ENCODE data around the gene CFAP74. TPM values are rescaled to one million over a fixed set of nuclear protein-coding genes. Genes with fewer than 3 reads are reported as not detected.

Gene CFAP74
- total and polyA plus RNA-seq, 2 of the 4 experiments (the other 2 are of a cell fraction) = not detected

GRCh38 chr1:1914971-1915692, 88.5 kb downstream of the CFAP74 start, which contains the start of gene CALML6:
CALML6 (plus strand) TSS chr1:1915260; CDS start chr1:1915281, 21 bp downstream.
- ATAC-seq (ENCODE audit: low read depth) (no peak), DNase-seq (no peak)
- Histone ChIP-seq H3K4me1 (ENCODE audit: control insufficient read depth, insufficient read depth, low read length) (peaks cover 2% of the 10 kb centered on the region; the same call in 1 of the 2 replicates), H2AFZ (replicated peaks; ENCODE audit: low read length, poor library complexity) (peak within 1 kb of the TSS; percentile 32), H3K79me1 (ENCODE audit: low read depth in 1 of 2, low read length in 2 of 2) (no peaks in the 10 kb centered on the region), H2BK15ac (ENCODE audit: low read depth, low read length) (no peak within 1 kb of the TSS), H3K9me1 (ENCODE audit: insufficient read depth, low read length) (peaks cover 4% of the 10 kb centered on the region; the same call in 1 of the 2 replicates), H3K4me3 (ENCODE audit: insufficient read depth, low read depth, low read length) (no peak within 1 kb of the TSS), H3K27me3 (ENCODE audit: control insufficient read depth, insufficient read depth, low read length) (peaks cover 3% of the 10 kb centered on the region; the same call in 1 of the 2 replicates), H3K27ac (ENCODE audit: insufficient read depth, low read length) (no peak within 1 kb of the TSS), H3K18ac (ENCODE audit: low read depth, low read length) (no peak within 1 kb of the TSS), H3K9ac (ENCODE audit: low read depth, low read length) (no peak within 1 kb of the TSS), H2AK5ac (ENCODE audit: low read depth, low read length) (no peak within 1 kb of the TSS), H3K4me2 (ENCODE audit: low read depth, low read length) (no peak within 1 kb of the TSS), H3K56ac (ENCODE audit: extremely low read depth, insufficient read depth, low read length) (no peak within 1 kb of the TSS), H3K4ac (ENCODE audit: low read depth, low read length) (no peak within 1 kb of the TSS), H4K20me1 (ENCODE audit: insufficient read depth, low read length) (no peaks in the 10 kb centered on the region), H3K14ac (replicated peaks; ENCODE audit: low read depth, low read length) (no peak within 1 kb of the TSS), H4K5ac (ENCODE audit: low read depth, low read length) (no peak within 1 kb of the TSS), H4K8ac (ENCODE audit: low read depth in 2 of 2, low read length in 2 of 2) (no peak within 1 kb of the TSS), H2BK5ac (ENCODE audit: low read depth, low read length, poor library complexity, severe bottlenecking) (no peak within 1 kb of the TSS), H3K23ac (ENCODE audit: low read depth, low read length) (no peak within 1 kb of the TSS), H3K9me3 (ENCODE audit: control insufficient read depth, insufficient read depth, low read length) (no peaks in the 10 kb centered on the region), H4K91ac (ENCODE audit: insufficient read depth, low read depth, low read length) (no peak within 1 kb of the TSS), H2BK120ac (ENCODE audit: low read depth, low read length) (no peak within 1 kb of the TSS), H2BK20ac (ENCODE audit: low read depth, low read length) (no peak within 1 kb of the TSS), H2AK9ac (replicated peaks; ENCODE audit: low read depth, low read length, poor library complexity) (peak within 1 kb of the TSS; percentile 76), H3K36me3 (ENCODE audit: control insufficient read depth, insufficient read depth, low read length) (no peaks in the 10 kb centered on the region)
- dilution Hi-C loops (cut with HindIII; ENCODE audit: low sequenced_read_pairs, unreplicated experiment) (no loop called here), intact Hi-C loops (cut with micrococcal nuclease) (no loop called here), in situ Hi-C loops (cut with MboI; ENCODE audit: low sequenced_read_pairs) (no loop called here)
- ChIA-PET CTCF (no interaction called here), POLR2A (ENCODE audit: unreplicated experiment) (no interaction called here)
- TF ChIP-seq MAZ (IDR thresholded peaks at IDR 0.05; ENCODE audit: borderline replicate concordance, low read depth, low read length) = no peak
- TF ChIP-seq FOS (IDR thresholded peaks at IDR 0.05; ENCODE audit: low read depth, low read length) = no peak
- no peak for TF ChIP-seq NFE2L2 (IDR thresholded peaks at IDR 0.05; ENCODE audit: low read depth, low read length)
- no peak for TF ChIP-seq CEBPB (IDR thresholded peaks at IDR 0.05; ENCODE audit: low read depth, low read length)
- TF ChIP-seq RCOR1 (IDR thresholded peaks at IDR 0.05; ENCODE audit: insufficient replicate concordance, low read length) = no peak
- no peak for TF ChIP-seq BHLHE40 (IDR thresholded peaks at IDR 0.05; ENCODE audit: low read depth, low read length)
- TF ChIP-seq CTCF (conservative IDR thresholded peaks at IDR 0.05; ENCODE audit: low read depth, low read length) = no peak
- no peak for TF ChIP-seq MAFK (IDR thresholded peaks at IDR 0.05; ENCODE audit: low read depth, low read length)
- TF ChIP-seq RAD21 (IDR thresholded peaks at IDR 0.05; ENCODE audit: low read length) = no peak
- TF ChIP-seq MXI1 (IDR thresholded peaks at IDR 0.05; ENCODE audit: borderline replicate concordance, low read depth, low read length) = no peak
- 90% methylated on average over 5 of the region's 15 CpGs; no CpG with 5 or more reads in 1 of the 2 experiments for WGBS, 2 experiments (ENCODE audit: extremely low coverage in 2 of 2, insufficient read length in 1 of 2)
- no TSS peak for BruUV-seq (replicated peaks)
